GM12878 (cell line): ENCODE results near the gene POLE3. TPM values are rescaled to one million over a fixed set of nuclear protein-coding genes. Genes with fewer than 3 reads are reported as not detected.

Source experiments
- ATAC-seq: fragments of 200-7000 bp; cut with Tn5 transposase; 3 replicates; pipeline ENCODE4 v1.9.1; 2020; ENCODE audit warnings: mild to moderate bottlenecking, moderate library complexity
- BruUV-seq: library from RNA; stranded (reverse); fragments of 400-500 nt; replicated peaks from 2 replicates; lab custom pipeline; 2021; lab: Mats Ljungman, UMichigan
- CTCF ChIA-PET: fragments of 300-600 bp; sonication (Branson Sonifier 250); formaldehyde crosslinking; extraction: SDS; loops from one replicate; lab custom pipeline; 2021; ENCODE audit warnings: inconsistent platforms; lab: Yijun Ruan, JAX
- POLR2A ChIA-PET: fragments of 350-600 bp; formaldehyde crosslinking; extraction: SDS; loops from one replicate; lab custom pipeline; 2021; ENCODE audit warnings: inconsistent platforms; lab: Charles Lee
- RAD21 ChIA-PET: fragments of 300-600 bp; sonication (Branson Sonifier 250); formaldehyde crosslinking; loops from one replicate; lab custom pipeline; 2023; ENCODE audit warnings: antibody characterized with exemption; ENCODE audit not compliant: unreplicated experiment; lab: Charles Lee
- SMC1A ChIA-PET: fragments of 300-600 bp; sonication (Branson Sonifier 250); formaldehyde crosslinking; loops from one replicate; lab custom pipeline; 2023; ENCODE audit not compliant: unreplicated experiment, uncharacterized antibody; lab: Charles Lee
- DNase-seq: peaks from one replicate; pipeline ENCODE4 v3.0.0-alpha.2; 2011; ENCODE audit warnings: low read depth, low spot score
- FAIRE-seq: peaks from 3 replicates; lab custom pipeline; 2011; peaks lifted over from hg19 to GRCh38; lab: Jason Lieb, UNC
- H2AFZ ChIP-seq: 2 replicates; pipeline ENCODE4 v1.6.0; 2011; ENCODE audit warnings: low read depth, low read length, control low read depth; ENCODE audit not compliant: control insufficient read depth
- H3K27ac ChIP-seq: 2 replicates; pipeline ENCODE4 v1.5.1; 2011; ENCODE audit warnings: control low read depth; ENCODE audit not compliant: control insufficient read depth, insufficient read depth
- H3K27me3 ChIP-seq, 2 experiments: replicated peaks in 1 of 2; 2 replicates each; pipeline versions ENCODE4 v1.6.0 to v1.6.1; 2011; ENCODE audit warnings: low read length in 1 of 2; ENCODE audit not compliant: control insufficient read depth in 2 of 2, insufficient read depth in 2 of 2
- H3K36me3 ChIP-seq, 2 experiments: 2 replicates each; pipeline ENCODE4 v1.5.1; 2011; ENCODE audit warnings: low read length in 1 of 2; ENCODE audit not compliant: control insufficient read depth in 2 of 2, insufficient read depth in 2 of 2
- H3K4me1 ChIP-seq: 2 replicates; pipeline ENCODE4 v1.6.1; 2011; ENCODE audit warnings: mild to moderate bottlenecking, low read length, moderate library complexity, mixed read lengths; ENCODE audit not compliant: control insufficient read depth, insufficient read depth
- H3K4me2 ChIP-seq: 2 replicates; pipeline ENCODE4 v1.6.0; 2011; ENCODE audit warnings: control low read depth; ENCODE audit not compliant: control insufficient read depth, insufficient read depth
- H3K4me3 ChIP-seq: fragments of 200-600 bp; sonication (generic); 2 replicates; pipeline ENCODE4 v1.5.1; 2016
- H3K79me2 ChIP-seq: 2 replicates; pipeline ENCODE4 v1.6.0; 2011; ENCODE audit warnings: low read length; ENCODE audit not compliant: control insufficient read depth, insufficient read depth
- H3K9ac ChIP-seq: 2 replicates; pipeline ENCODE4 v1.8.0; 2011; ENCODE audit warnings: low read length, control low read depth, mixed read lengths; ENCODE audit not compliant: control insufficient read depth, insufficient read depth
- H3K9me3 ChIP-seq: replicated peaks from 3 replicates; pipeline ENCODE4 v1.5.1; 2011; ENCODE audit warnings: mild to moderate bottlenecking, low read length; ENCODE audit not compliant: control insufficient read depth, insufficient read depth
- H4K20me1 ChIP-seq: 2 replicates; pipeline ENCODE4 v1.6.0; 2011; ENCODE audit not compliant: control insufficient read depth, insufficient read depth
- BCL11A ChIP-seq: IDR thresholded peaks from 2 replicates; pipeline ENCODE4 v1.6.1; 2011; ENCODE audit warnings: low read depth, low read length
- CHD2 ChIP-seq: IDR thresholded peaks from 2 replicates; pipeline ENCODE4 v1.6.1; 2011; ENCODE audit warnings: low read depth, low read length, improper control_type of control experiment, borderline replicate concordance
- CHD4 ChIP-seq: fragments of 200-600 bp; sonication (generic); IDR thresholded peaks from 2 replicates; pipeline ENCODE4 v1.6.1; 2016; ENCODE audit warnings: mild to moderate bottlenecking
- ETV6 ChIP-seq, 2 experiments: fragments of 450-650 bp in 1 of 2; IDR thresholded peaks in 1 of 2; conservative IDR thresholded peaks in 1 of 2; 2 replicates each; pipeline ENCODE4 v1.6.1; 2014; ENCODE audit warnings: antibody characterized with exemption in 1 of 2, borderline replicate concordance in 1 of 2, low read depth in 1 of 2, mild to moderate bottlenecking in 1 of 2, moderate library complexity in 1 of 2
- GATAD2B ChIP-seq: fragments of 450-650 bp; conservative IDR thresholded peaks from 2 replicates; pipeline ENCODE4 v1.6.1; 2017; ENCODE audit warnings: low read depth, mild to moderate bottlenecking, moderate library complexity
- KDM1A ChIP-seq: fragments of 200-600 bp; sonication (generic); IDR thresholded peaks from 2 replicates; pipeline ENCODE4 v1.6.1; 2016; ENCODE audit warnings: borderline replicate concordance
- LARP7 ChIP-seq: fragments of 450-650 bp; IDR thresholded peaks from 2 replicates; pipeline ENCODE4 v1.6.1; 2017; ENCODE audit warnings: mild to moderate bottlenecking
- MTA2 ChIP-seq: fragments of 450-650 bp; IDR thresholded peaks from 2 replicates; pipeline ENCODE4 v1.6.1; 2016; ENCODE audit warnings: low read depth, mild to moderate bottlenecking, moderate library complexity
- MXI1 ChIP-seq: fragments of 150-350 bp; IDR thresholded peaks from 2 replicates; pipeline ENCODE4 v1.6.1; 2011; ENCODE audit warnings: low read depth, mild to moderate bottlenecking, inconsistent platforms, low read length, improper control_type of control experiment
- NFXL1 ChIP-seq: fragments of 450-650 bp; IDR thresholded peaks from 2 replicates; pipeline ENCODE4 v1.6.1; 2017; ENCODE audit warnings: antibody characterized with exemption, mild to moderate bottlenecking, borderline replicate concordance
- NR2C1 ChIP-seq: fragments of 450-650 bp; IDR thresholded peaks from 2 replicates; pipeline ENCODE4 v1.6.1; 2017; ENCODE audit warnings: antibody characterized with exemption, mild to moderate bottlenecking, moderate library complexity
- PML ChIP-seq: IDR thresholded peaks from 2 replicates; pipeline ENCODE4 v1.6.1; 2012; ENCODE audit warnings: low read length, inconsistent platforms
- POLR2AphosphoS2 ChIP-seq: IDR thresholded peaks from 2 replicates; pipeline ENCODE4 v1.6.1; 2011; ENCODE audit warnings: low read depth, mild to moderate bottlenecking, low read length, improper control_type of control experiment, moderate library complexity
- RAD51 ChIP-seq: fragments of 450-650 bp; IDR thresholded peaks from 2 replicates; pipeline ENCODE4 v1.6.1; 2016; ENCODE audit warnings: moderate library complexity, mild to moderate bottlenecking, inconsistent platforms
- RB1 ChIP-seq: fragments of 450-650 bp; formaldehyde crosslinking; IDR thresholded peaks from 2 replicates; pipeline ENCODE4 v1.6.1; 2017; ENCODE audit warnings: mild to moderate bottlenecking, borderline replicate concordance
- RFX5 ChIP-seq: IDR thresholded peaks from 2 replicates; pipeline ENCODE4 v1.6.1; 2011; ENCODE audit warnings: low read depth, low read length, improper control_type of control experiment
- STAT3 ChIP-seq: IDR thresholded peaks from 2 replicates; pipeline ENCODE4 v1.6.1; 2011; ENCODE audit warnings: low read depth, low read length, improper control_type of control experiment
- TAF1 ChIP-seq: IDR thresholded peaks from 2 replicates; pipeline ENCODE4 v1.6.1; 2011; ENCODE audit warnings: mild to moderate bottlenecking, low read depth, low read length, borderline replicate concordance
- TBL1XR1 ChIP-seq: IDR thresholded peaks from 2 replicates; pipeline ENCODE4 v1.6.1; 2012; ENCODE audit warnings: low read depth, low read length, improper control_type of control experiment
- USF1 ChIP-seq: IDR thresholded peaks from 2 replicates; pipeline ENCODE4 v1.6.1; 2011; ENCODE audit warnings: borderline replicate concordance, low read depth, mild to moderate bottlenecking, moderate library complexity, mixed read lengths, low read length; ENCODE audit not compliant: insufficient read depth; ENCODE audit errors: extremely low read length
- ZBED1 ChIP-seq: IDR thresholded peaks from 2 replicates; pipeline ENCODE4 v1.6.1; 2016; ENCODE audit warnings: borderline replicate concordance
- WGBS: methylation state at CpG from one replicate; pipeline ENCODE4 v1.1.6; 2016; ENCODE audit warnings: low lambda C conversion rate; ENCODE audit not compliant: insufficient replicate concordance, insufficient coverage; ENCODE audit errors: missing lambda C conversion rate; 5-methylcytosine and 5-hydroxymethylcytosine counted together
- in situ Hi-C: fragments of 300-500 bp; cut with MboI; formaldehyde crosslinking; loops from 9 replicates; pipeline ENCODE4 v1.14.3; 2018; ENCODE audit warnings: mixed read lengths
- intact Hi-C: fragments of 100-400 bp; cut with micrococcal nuclease; formaldehyde crosslinking; loops from one replicate; pipeline ENCODE4 v1.14.2; 2022; ENCODE audit not compliant: unreplicated experiment
- polyA plus RNA-seq, 11 experiments: library from polyadenylated mRNA; depleted of rRNA in 4 of 11; unstranded in 6 of 11; stranded (reverse) in 5 of 11; fragments of >200 nt; fragmentation: Nextera tagmentation in 4 of 11; fragmentation: Illumina TruSeq in 1 of 11; extraction: Ambion mirVana in 4 of 11; extraction: Trizol in 1 of 11; gene quantifications; 1 replicate in 1 of 11; 2 replicates in 10 of 11; pipeline versions ENCODE4 v1.2.1 to v1.2.3, GENCODE V29; 2011 to 2016; ENCODE audit warnings: inconsistent platforms in 2 of 11, missing spikeins in 2 of 11, low read depth in 1 of 11
- total RNA-seq, 4 experiments: library from RNA; depleted of rRNA in 3 of 4; stranded (reverse); fragments of >200 nt in 3 of 4; fragmentation: Illumina TruSeq in 1 of 4; extraction: Trizol in 1 of 4; gene quantifications; 2 replicates each; pipeline versions ENCODE4 v1.2.1 to v1.2.3, GENCODE V29; 2013 to 2021
- TF ChIP-seq, protein P1 (sequence below): fragments of 450-650 bp; conservative IDR thresholded peaks from 2 replicates; pipeline ENCODE4 v1.6.1; 2017; ENCODE audit warnings: mild to moderate bottlenecking, moderate library complexity

Gene POLE3
- total and polyA plus RNA-seq, 10 of the 15 experiments (the other 5 are each of a cell fraction or from before 2014, with no cell fraction given), result 40.8 to 116 (median 80.2) TPM

DNA sequence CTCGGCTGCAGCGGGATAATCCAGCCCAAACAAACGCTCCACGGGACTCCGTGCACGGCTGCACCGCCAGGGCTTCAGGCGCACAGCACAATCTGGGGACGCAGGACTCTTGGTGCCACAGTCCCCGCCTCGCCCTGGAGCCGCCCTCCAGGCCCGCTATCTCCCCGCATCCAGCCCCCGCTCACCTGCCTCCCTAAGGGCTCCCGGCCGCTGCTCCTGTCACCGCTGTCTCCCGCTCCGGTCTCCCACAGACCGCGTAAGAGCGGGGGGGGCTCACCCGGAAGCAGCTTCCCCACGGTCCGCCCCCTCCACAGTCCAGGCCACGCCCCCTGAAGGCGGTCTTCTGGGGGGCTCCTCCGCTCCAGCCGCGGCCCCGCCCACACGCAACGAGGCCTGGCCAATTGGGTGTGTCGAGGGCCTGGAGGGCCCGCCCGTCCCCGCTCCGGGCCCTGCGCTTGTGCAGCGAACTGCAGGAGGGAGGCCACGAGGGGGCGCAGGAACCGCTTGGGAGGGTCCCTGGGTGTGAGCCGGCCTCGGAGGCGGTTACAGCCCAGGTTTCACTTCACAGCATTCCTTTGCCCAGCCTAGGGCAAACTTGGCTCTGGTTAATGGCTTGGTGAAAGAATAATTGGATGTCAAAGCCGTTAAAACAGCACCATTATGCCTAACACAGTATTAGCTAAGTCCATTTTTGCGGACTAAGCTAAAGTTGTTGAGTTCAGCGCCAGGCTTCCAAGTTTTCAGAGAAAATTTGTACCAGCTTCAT lies 9.3 kb downstream of the POLE3 start, which contains the start of gene ALAD:
TSS of gene ALAD (minus strand) at position 258 of the 766 bp plus-strand sequence. CDS start 7,725 bp downstream, outside the sequence.
- peak within 1 kb of the TSS; percentile 69 for H3K4me2 ChIP-seq
- H3K4me3 ChIP-seq, result peak within 1 kb of the TSS; percentile 86
- ChIA-PET POLR2A (interaction anchor here (1.4 to 2.8 kb wide), 3 partner anchors 9 to 61 kb away, joined by 3 to 12 read pairs (median 6); partner anchors contain the start of genes C9orf43, HDHD3 and POLE3), SMC1A (interaction anchor here (1.0 to 7.6 kb wide), 9 partner anchors 15 to 257 kb away, joined by 3 to 46 read pairs (median 6); partner anchors contain the start of genes CDC26 and PRPF4), RAD21 (interaction anchor here (0.7 to 2.1 kb wide), 14 partner anchors 9 to 257 kb away, joined by 3 to 11 read pairs (median 4); partner anchors contain the start of genes BSPRY, C9orf43, CDC26 and HDHD3), CTCF (interaction anchor here (0.5 to 9.2 kb wide), 28 partner anchors 9 to 255 kb away, joined by 3 to 96 read pairs (median 5); partner anchors contain the start of genes BSPRY, C9orf43, CDC26 and POLE3)
- 6% methylated on average over 43 of the region's 50 CpGs for WGBS
- intact Hi-C loops, result loop anchor here (2.0 to 10.0 kb wide), 5 partner anchors 24 to 1054 kb away; partner anchors contain the start of genes HDHD3 and WDR31
- H3K27me3 ChIP-seq, result no peaks in the 10 kb centered on the region
- peak within 1 kb of the TSS; percentile 31 for H3K9ac ChIP-seq
- H3K9me3 ChIP-seq, result no peaks in the 10 kb centered on the region
- no peaks in the 10 kb centered on the region; the same call in 1 of the 2 replicates for H3K79me2 ChIP-seq
- peak; percentile 100 for ATAC-seq
- H2AFZ ChIP-seq, result peak within 1 kb of the TSS; percentile 85
- DNase-seq, result peak; percentile 87
- H4K20me1 ChIP-seq, result no peaks in the 10 kb centered on the region
- H3K27ac ChIP-seq, result no peak within 1 kb of the TSS
- no TSS peak for BruUV-seq
- in situ Hi-C loops, result no loop called here
- H3K4me1 ChIP-seq, result no peaks in the 10 kb centered on the region
- no peaks in the 10 kb centered on the region for H3K36me3 ChIP-seq
- FAIRE-seq, result peak; percentile 99
- TF ChIP-seq USF1 (no peak), MTA2 (0 out of 2 replicates have a peak, but pooled peaks have one; percentile 7), TBL1XR1 (0 out of 2 replicates have a peak, but pooled peaks have one; percentile 28), PML (no peak), ZBED1 (no peak), RAD51 (no peak), TAF1 (no peak), MXI1 (0 out of 2 replicates have a peak, but pooled peaks have one; percentile 18), NFXL1 (no peak), STAT3 (no peak), NR2C1 (peak; percentile 77), GATAD2B (peak; percentile 85), LARP7 (peak; percentile 54; the same call in 1 of the 2 replicates), RB1 (peak; percentile 68; the same call in 1 of the 2 replicates), RFX5 (no peak), CHD4 (no peak), CHD2 (peak; percentile 63; the same call in 1 of the 2 replicates), BCL11A (no peak), ETV6 (conservative IDR thresholded peaks at IDR 0.05 in 1 of 2, IDR thresholded peaks at IDR 0.05 in 1 of 2; ENCODE audit: borderline replicate concordance in 1 of 2, low read depth in 1 of 2) (no peak), POLR2AphosphoS2 (no peak), KDM1A (no peak)
- TF ChIP-seq, protein P1, sequence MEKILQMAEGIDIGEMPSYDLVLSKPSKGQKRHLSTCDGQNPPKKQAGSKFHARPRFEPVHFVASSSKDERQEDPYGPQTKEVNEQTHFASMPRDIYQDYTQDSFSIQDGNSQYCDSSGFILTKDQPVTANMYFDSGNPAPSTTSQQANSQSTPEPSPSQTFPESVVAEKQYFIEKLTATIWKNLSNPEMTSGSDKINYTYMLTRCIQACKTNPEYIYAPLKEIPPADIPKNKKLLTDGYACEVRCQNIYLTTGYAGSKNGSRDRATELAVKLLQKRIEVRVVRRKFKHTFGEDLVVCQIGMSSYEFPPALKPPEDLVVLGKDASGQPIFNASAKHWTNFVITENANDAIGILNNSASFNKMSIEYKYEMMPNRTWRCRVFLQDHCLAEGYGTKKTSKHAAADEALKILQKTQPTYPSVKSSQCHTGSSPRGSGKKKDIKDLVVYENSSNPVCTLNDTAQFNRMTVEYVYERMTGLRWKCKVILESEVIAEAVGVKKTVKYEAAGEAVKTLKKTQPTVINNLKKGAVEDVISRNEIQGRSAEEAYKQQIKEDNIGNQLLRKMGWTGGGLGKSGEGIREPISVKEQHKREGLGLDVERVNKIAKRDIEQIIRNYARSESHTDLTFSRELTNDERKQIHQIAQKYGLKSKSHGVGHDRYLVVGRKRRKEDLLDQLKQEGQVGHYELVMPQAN, result peak; percentile 87
